Astrocyte (in vitro differentiated cells and primary cell): ENCODE measurements around the gene NHLRC1. TPM values are rescaled to one million over a fixed set of nuclear protein-coding genes. Genes with fewer than 3 reads are reported as not detected.

Experiments
- DNase-seq: peaks from one replicate; pipeline ENCODE4 v3.0.0-alpha.2; 2010; ENCODE audit warnings: low read depth
- FAIRE-seq: peaks from 2 replicates; lab custom pipeline; 2011; peaks lifted over from hg19 to GRCh38; lab: Jason Lieb, UNC
- H2AFZ ChIP-seq: 2 replicates; pipeline ENCODE4 v1.6.0; 2012; ENCODE audit warnings: low read depth, low read length, inconsistent platforms
- H3K27ac ChIP-seq: 2 replicates; pipeline ENCODE4 v1.5.1; 2011; ENCODE audit warnings: low read depth, low read length, inconsistent platforms
- H3K27me3 ChIP-seq: 2 replicates; pipeline ENCODE4 v1.6.0; 2011; ENCODE audit warnings: low read length, inconsistent platforms; ENCODE audit not compliant: insufficient read depth
- H3K36me3 ChIP-seq: 2 replicates; pipeline ENCODE4 v1.5.1; 2011; ENCODE audit warnings: low read length, inconsistent platforms; ENCODE audit not compliant: insufficient read depth
- H3K4me1 ChIP-seq: 2 replicates; pipeline ENCODE4 v1.5.1; 2011; ENCODE audit warnings: low read length, inconsistent platforms; ENCODE audit not compliant: insufficient read depth
- H3K4me2 ChIP-seq: 2 replicates; pipeline ENCODE4 v1.6.0; 2012; ENCODE audit warnings: low read length, inconsistent platforms
- H3K4me3 ChIP-seq: 2 replicates; pipeline ENCODE4 v1.5.1; 2011; ENCODE audit warnings: low read depth, mild to moderate bottlenecking, low read length, inconsistent platforms; ENCODE audit not compliant: insufficient read depth
- H3K79me2 ChIP-seq: 2 replicates; pipeline ENCODE4 v1.6.0; 2012; ENCODE audit warnings: mild to moderate bottlenecking, low read length, inconsistent platforms; ENCODE audit not compliant: insufficient read depth
- H3K9ac ChIP-seq: 2 replicates; pipeline ENCODE4 v1.6.0; 2012; ENCODE audit warnings: mild to moderate bottlenecking, low read length, inconsistent platforms
- H3K9me3 ChIP-seq: 2 replicates; pipeline ENCODE4 v1.5.1; 2012; ENCODE audit warnings: low read depth, mild to moderate bottlenecking, low read length, inconsistent platforms; ENCODE audit not compliant: insufficient read depth
- H4K20me1 ChIP-seq: 2 replicates; pipeline ENCODE4 v1.6.0; 2012; ENCODE audit warnings: low read length, inconsistent platforms; ENCODE audit not compliant: insufficient read depth
- H3K27ac Mint-ChIP-seq: one replicate; pipeline ENCODE4 v1.8.0; 2021; ENCODE audit warnings: mild to moderate bottlenecking, mixed read lengths; ENCODE audit not compliant: unreplicated experiment
- H3K27me3 Mint-ChIP-seq: one replicate; pipeline ENCODE4 v1.8.0; 2021; ENCODE audit warnings: low read depth, mixed read lengths; ENCODE audit not compliant: unreplicated experiment
- H3K36me3 Mint-ChIP-seq: one replicate; pipeline ENCODE4 v1.8.0; 2021; ENCODE audit warnings: low read depth, mixed read lengths; ENCODE audit not compliant: unreplicated experiment
- H3K4me1 Mint-ChIP-seq: one replicate; pipeline ENCODE4 v1.8.0; 2021; ENCODE audit warnings: low read depth, mixed read lengths; ENCODE audit not compliant: unreplicated experiment
- H3K4me3 Mint-ChIP-seq: one replicate; pipeline ENCODE4 v1.8.0; 2021; ENCODE audit warnings: mild to moderate bottlenecking, moderate library complexity, mixed read lengths; ENCODE audit not compliant: unreplicated experiment
- H3K9me3 Mint-ChIP-seq: one replicate; pipeline ENCODE4 v1.8.0; 2021; ENCODE audit warnings: mild to moderate bottlenecking, mixed read lengths; ENCODE audit not compliant: unreplicated experiment
- EZH2 ChIP-seq: IDR thresholded peaks from 2 replicates; pipeline ENCODE4 v1.6.1; 2012; ENCODE audit warnings: mild to moderate bottlenecking, low read length, inconsistent platforms; ENCODE audit not compliant: insufficient read depth
- total RNA-seq: library from RNA; stranded (reverse); gene quantifications from 2 replicates; pipeline ENCODE4 v1.2.1, GENCODE V29; 2021
- TF ChIP-seq, protein P1 (sequence below): IDR thresholded peaks from 2 replicates; pipeline ENCODE4 v1.5.1; 2011; ENCODE audit warnings: low read depth, mild to moderate bottlenecking, inconsistent platforms, low read length, moderate library complexity; ENCODE audit not compliant: insufficient read depth

NHLRC1 gene
- total RNA-seq, 1 donor from 2014 or later = not detected

DNA sequence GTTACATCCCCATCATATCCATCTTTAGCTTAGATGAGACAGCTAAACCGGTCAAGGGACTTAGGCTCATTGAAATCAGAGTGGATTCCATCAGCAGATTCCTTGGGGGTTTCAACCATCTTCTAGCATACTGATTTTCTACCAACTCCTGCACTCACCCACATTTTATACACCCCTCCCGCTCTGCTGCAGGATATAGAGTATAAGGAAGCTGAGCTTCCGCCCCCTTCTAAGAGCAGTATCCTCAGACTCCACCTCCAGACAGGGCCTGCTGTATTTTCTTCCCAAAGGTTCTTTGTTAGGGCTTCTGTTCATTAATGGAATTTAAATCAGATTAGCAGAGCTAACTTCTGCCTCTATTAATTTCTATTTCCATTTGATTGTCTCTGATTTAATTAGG, 9.9 kb upstream of the NHLRC1 start:
- Histone ChIP-seq H3K9ac (no peak overlapping the region), H4K20me1 (peaks cover 4% of the 10 kb centered on the region), H3K36me3 (peaks cover 15% of the 10 kb centered on the region), H3K4me1 (no peaks in the 10 kb centered on the region), H3K27me3 (no peaks in the 10 kb centered on the region), H3K9me3 (no peaks in the 10 kb centered on the region), H3K4me3 (no peak overlapping the region), H2AFZ (no peak overlapping the region), H3K4me2 (no peak overlapping the region), H3K27ac (no peak overlapping the region), H3K79me2 (no peaks in the 10 kb centered on the region)
- Mint-ChIP-seq H3K36me3 (peaks cover 10% of the 10 kb centered on the region), H3K27me3 (no peaks in the 10 kb centered on the region), H3K9me3 (no peaks in the 10 kb centered on the region), H3K4me1 (no peaks in the 10 kb centered on the region), H3K4me3 (no peak overlapping the region), H3K27ac (no peak overlapping the region)
- FAIRE-seq (no peak), DNase-seq (no peak)
- TF ChIP-seq, protein P1, sequence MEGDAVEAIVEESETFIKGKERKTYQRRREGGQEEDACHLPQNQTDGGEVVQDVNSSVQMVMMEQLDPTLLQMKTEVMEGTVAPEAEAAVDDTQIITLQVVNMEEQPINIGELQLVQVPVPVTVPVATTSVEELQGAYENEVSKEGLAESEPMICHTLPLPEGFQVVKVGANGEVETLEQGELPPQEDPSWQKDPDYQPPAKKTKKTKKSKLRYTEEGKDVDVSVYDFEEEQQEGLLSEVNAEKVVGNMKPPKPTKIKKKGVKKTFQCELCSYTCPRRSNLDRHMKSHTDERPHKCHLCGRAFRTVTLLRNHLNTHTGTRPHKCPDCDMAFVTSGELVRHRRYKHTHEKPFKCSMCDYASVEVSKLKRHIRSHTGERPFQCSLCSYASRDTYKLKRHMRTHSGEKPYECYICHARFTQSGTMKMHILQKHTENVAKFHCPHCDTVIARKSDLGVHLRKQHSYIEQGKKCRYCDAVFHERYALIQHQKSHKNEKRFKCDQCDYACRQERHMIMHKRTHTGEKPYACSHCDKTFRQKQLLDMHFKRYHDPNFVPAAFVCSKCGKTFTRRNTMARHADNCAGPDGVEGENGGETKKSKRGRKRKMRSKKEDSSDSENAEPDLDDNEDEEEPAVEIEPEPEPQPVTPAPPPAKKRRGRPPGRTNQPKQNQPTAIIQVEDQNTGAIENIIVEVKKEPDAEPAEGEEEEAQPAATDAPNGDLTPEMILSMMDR = no peak
- TF ChIP-seq EZH2 = no peak

DNA sequence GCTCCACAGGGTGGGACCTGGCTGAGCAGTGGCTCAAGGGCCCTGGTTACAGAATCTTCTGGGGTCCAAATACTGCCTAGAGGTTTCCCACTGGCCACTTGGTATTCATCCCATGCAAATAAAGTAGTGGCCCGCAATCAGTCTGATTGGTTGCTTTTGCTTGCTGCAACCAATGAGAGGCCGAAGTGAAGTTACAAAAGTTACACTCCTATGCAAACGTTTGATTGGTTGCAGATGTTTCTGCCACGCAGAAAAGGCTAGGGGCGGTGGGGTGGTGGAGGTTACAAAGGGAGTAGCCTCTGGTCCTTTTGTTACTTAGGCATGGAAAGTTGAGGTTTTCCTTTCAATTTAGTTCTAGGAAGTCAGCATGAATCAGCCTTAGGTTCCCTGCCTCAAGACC, 3.6 kb upstream of the NHLRC1 start:
- no peaks in the 10 kb centered on the region for H3K36me3 Mint-ChIP-seq
- Histone ChIP-seq H3K79me2 (no peaks in the 10 kb centered on the region), H2AFZ (no peak overlapping the region), H3K27me3 (no peaks in the 10 kb centered on the region), H3K9me3 (no peaks in the 10 kb centered on the region), H3K4me2 (no peak overlapping the region), H3K27ac (no peak overlapping the region), H3K4me3 (no peak overlapping the region), H4K20me1 (no peaks in the 10 kb centered on the region), H3K4me1 (peaks cover 5% of the 10 kb centered on the region), H3K36me3 (peaks cover 2% of the 10 kb centered on the region), H3K9ac (no peak overlapping the region)
- peak overlapping the region; percentile 1 for H3K4me3 Mint-ChIP-seq
- DNase-seq (no peak), FAIRE-seq (no peak)
- peaks cover 5% of the 10 kb centered on the region for H3K27me3 Mint-ChIP-seq
- H3K4me1 Mint-ChIP-seq = peaks cover 5% of the 10 kb centered on the region
- H3K9me3 Mint-ChIP-seq = no peaks in the 10 kb centered on the region
- no peak for TF ChIP-seq EZH2
- TF ChIP-seq, protein P1 = no peak
- no peak overlapping the region for H3K27ac Mint-ChIP-seq

DNA sequence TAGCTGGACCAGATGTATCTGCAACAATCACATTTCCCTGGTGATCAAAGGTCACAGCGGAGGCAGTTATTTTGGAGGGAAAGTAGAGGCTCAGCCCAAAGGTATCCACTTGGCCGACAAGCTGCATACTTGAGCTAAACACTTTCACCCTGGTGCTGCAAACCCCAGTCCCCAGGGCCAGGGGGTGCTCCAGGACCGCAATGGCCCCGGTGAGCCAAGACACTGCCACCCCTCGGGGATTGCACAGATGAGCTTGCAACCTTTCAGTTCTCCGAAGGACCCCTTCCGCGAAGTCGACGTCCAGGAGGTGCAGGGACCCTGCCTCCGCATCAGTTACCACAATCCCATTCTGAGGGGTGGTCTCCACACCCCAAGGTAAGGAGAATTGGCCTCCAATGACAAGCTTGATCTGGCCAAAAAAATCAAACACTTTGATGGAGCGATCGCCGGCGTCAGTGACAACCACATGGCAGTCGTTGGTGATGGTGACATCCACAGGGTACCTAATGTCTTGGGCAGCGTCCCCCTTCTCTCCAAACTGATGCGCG, 823 bp downstream of the NHLRC1 start:
- Mint-ChIP-seq H3K9me3 (no peaks in the 10 kb centered on the region), H3K27ac (no peak overlapping the region), H3K4me3 (peak overlapping the region; percentile 30), H3K4me1 (peaks cover 5% of the 10 kb centered on the region), H3K27me3 (peaks cover 8% of the 10 kb centered on the region), H3K36me3 (no peaks in the 10 kb centered on the region)
- Histone ChIP-seq H3K36me3 (no peaks in the 10 kb centered on the region), H3K9me3 (no peaks in the 10 kb centered on the region), H3K27ac (no peak overlapping the region), H3K4me3 (peak overlapping the region; percentile 55), H4K20me1 (no peaks in the 10 kb centered on the region), H3K4me2 (peak overlapping the region; percentile 87), H3K79me2 (no peaks in the 10 kb centered on the region), H2AFZ (peak overlapping the region; percentile 98), H3K9ac (no peak overlapping the region), H3K27me3 (peaks cover 2% of the 10 kb centered on the region), H3K4me1 (peaks cover 5% of the 10 kb centered on the region)
- no peak for DNase-seq
- TF ChIP-seq, protein P1 = no peak
- no peak for TF ChIP-seq EZH2
- FAIRE-seq = no peak
